HG03103 (cell line): Measurements from ENCODE around the gene INHA.

ENCODE experiments used
- ATAC-seq: cut with Tn5 transposase; IDR thresholded peaks from one replicate; pipeline ENCODE4 v1.9.1; 2021; ENCODE audit warnings: low read depth; ENCODE audit not compliant: unreplicated experiment

The INHA gene

DNA sequence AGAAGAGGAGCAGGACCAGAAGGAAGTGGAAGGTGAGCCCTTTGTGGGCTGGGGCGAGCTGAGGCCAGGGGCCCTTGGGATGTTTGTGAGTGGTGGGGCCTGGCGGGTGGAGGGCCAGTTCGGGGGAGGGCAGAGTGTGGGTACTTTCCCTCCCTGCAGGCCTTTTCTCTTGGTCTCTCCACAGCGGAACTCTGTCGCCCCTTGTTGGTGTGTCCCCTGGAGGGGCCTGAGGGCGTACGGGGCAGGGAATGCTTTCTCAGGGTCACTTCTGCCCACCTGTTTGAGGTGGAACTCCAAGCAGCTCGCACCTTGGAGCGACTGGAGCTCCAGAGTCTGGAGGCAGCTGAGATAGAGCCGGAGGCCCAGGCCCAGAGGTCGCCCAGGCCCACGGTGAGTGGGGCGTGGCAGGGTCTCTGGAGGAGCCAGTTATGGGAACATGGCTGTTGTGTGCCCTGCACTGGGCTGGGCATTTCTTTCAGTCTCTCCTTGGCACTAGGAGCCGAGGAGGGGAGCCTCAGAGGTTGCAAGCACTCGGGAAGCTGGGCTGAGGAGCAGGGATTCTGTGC is 36.4 kb downstream of the INHA start:
- ATAC-seq = no peak

DNA sequence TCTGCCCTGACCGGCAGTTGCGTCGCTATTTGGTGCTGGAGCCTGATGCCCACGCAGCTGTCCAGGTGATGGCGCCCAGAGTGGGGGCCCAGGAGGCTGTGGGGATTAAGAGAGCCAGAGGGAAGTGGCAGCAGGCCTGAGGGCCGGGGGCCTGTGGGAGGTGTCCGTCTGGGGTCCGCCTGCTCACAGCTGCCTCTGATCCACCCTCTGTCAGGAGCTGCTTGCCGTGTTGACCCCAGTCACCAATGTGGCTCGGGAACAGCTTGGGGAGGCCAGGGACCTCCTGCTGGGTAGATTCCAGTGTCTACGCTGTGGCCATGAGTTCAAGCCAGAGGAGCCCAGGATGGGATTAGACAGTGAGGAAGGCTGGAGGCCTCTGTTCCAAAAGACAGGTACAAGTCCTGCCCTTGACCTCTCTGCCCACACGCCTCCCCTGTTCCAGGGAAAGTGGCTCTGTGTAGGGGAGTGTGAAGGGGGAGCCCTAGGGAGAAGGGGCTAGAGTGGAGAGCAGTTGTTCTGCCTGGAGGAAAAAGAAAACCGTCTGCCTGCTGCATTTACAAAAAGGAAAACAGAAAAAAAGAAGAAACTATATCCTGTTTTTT is 37.1 kb downstream of the INHA start:
- no peak for ATAC-seq

DNA sequence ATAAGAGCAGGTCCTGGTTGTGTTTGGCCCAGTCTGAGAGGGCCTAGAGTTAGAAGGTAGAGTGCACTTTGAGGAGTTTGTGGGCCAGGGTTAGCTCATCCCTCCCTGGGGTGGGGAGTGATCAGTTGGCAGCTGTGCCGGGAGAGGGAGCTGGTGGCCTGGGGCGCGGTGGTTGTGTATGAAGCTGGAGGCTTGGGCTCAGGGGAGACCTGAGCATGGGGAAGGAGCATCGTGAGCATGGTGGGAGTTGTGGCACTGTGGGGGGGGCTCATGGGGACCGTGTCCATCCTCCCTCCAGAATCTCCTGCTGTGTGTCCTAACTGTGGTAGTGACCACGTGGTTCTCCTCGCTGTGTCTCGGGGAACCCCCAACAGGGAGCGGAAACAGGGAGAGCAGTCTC is 39.2 kb downstream of the INHA start:
- ATAC-seq = no peak

GRCh38 chr2:219611866-219612576 is 39.9 kb downstream of the INHA start:
- no peak for ATAC-seq

- ATAC-seq = peak; percentile 65
Measured at GRCh38 chr2:219612577-219613286, 40.6 kb downstream of the INHA start.

- no peak for ATAC-seq
Measured at GRCh38 chr2:219613461-219614070, 41.5 kb downstream of the INHA start.

DNA sequence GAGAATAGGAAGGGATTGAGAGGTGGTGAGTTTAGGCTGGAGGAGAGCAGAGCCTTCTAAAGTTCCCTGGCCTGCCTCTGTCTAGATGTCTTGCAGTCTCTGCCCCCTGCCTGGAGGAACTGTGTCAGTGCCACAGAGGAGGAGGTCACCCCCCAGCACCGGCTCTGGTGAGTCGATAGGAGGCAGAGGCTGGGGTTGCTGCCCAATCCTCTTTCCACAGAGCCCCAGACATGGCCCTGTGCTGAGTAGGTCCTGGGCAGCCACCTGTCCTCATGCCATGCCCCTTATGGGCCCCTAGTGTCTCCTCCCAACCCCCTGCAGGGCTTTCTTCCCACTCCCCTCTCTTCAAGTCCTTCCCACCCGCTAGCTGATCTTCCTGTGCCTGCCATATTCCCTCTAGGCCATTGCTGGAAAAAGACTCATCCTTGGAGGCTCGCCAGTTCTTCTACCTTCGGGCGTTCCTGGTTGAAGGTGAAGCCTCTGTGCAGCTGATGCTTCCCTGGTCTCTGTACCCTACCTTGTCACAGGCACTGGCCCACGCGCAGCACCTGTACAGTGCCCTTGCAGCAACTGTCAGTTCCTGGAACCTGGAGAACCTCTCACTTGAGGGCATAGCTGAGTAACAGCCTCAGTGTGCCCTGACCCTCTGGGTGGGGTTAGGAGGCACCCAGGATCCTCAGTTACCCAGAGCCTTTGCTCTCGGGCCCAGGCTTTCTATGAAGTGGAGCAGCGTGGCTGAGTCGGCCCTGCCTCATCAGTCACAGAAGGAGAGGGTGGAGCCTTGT is 42.2 kb downstream of the INHA start:
- no peak for ATAC-seq

GRCh38 chr2:219615036-219615435 is 42.9 kb downstream of the INHA start:
- ATAC-seq = no peak

DNA sequence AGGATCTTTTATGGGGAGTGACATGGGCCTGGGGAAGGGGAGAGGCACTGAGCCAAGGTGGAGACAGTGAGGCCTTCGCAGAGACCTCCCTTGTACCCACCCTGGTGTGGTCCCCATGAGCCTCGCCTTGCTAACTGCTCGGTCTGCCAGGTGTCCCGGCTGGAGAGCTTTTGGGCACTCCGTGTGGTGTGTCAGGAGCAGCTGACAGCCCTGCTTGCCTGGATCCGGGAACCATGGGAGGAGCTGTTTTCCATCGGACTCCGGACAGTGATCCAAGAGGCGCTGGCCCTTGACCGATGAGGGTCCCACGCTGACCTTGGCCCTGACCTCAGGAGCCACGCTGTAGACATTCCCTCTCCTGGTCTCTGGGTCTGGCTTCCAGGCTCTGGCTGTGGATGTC is 43.8 kb downstream of the INHA start:
- no peak for ATAC-seq

DNA sequence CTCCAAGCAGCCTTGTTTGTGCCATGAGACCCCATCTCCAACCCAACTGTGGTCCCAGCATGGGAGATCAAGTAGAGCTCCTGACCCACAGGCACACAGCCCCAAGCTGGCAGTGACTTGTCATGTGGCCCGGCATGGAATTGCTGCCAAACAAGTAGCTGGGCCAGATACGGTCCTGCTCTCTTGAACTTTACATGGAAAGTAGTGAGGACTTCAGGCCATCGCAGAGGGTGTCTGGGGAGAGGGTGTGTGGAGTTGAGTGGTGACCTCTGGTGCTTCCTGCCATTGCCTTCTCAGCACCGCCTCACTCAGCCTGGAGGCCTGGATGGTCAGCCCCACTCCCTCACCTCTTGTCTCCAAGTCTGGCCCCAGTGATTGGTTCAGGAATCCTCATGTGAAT is 44.4 kb downstream of the INHA start:
- no peak for ATAC-seq

- no peak for ATAC-seq
Measured at GRCh38 chr2:219618733-219619122, 46.6 kb downstream of the INHA start.

DNA sequence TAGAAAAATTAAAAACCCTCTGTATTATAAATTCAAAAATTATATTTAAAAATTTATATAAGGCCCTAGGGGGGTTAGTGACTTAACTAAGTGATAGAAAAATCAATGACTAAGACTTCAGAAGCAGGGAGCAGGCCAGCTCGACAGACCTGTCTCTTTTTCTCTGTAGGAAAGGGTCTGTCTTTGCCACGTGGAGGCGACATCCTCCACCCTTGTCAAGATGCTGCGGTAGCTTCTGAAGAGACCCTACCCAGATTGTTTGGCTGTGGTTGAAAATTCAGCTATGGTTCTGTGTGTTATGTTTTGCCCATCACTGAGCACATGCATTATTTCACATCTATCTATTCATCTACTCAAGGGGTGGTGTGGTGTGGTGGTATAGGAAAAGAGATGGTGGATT is 47.1 kb downstream of the INHA start:
- ATAC-seq = no peak

DNA sequence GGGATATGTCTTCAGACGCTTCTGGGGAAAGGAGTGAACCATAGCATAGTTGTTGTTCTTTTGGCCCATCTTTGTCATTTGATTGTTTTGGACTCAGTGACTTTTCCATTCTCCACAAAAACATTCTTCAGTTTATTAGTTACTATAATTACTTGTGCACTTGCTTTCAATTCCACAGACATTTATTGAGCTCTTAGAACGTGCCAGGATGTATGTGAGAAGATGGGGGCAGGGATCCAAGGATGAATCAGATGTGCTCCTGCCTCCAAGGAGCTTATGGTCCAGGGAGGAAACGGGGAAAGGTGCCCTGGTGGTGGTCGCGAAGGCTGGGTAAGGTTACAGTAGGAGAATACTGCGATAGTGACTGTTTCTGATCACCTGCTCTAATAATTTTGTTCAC is 48.4 kb downstream of the INHA start:
- ATAC-seq = no peak

DNA sequence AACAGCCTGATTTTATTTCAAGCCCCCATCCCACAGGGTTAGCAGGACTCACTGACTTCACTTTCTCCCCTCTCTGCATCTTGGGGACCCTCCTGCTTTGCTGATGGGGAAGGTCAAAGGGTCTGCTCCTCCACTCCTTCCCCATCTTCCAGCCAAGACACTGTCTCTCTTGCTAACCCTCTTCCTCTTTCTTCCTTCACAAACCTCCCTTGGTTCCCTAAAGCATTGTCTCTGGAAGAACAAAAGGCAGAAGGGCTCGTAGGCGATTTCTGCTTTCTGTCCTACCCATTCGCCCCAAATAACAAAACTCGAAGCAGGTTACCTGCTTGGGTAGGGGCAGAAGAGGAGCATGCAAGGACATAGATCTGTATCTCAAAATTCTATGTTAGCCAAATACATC is 49.8 kb downstream of the INHA start:
- no peak for ATAC-seq

GRCh38 chr2:219622472-219622871 is 50.4 kb downstream of the INHA start:
- ATAC-seq = no peak

DNA sequence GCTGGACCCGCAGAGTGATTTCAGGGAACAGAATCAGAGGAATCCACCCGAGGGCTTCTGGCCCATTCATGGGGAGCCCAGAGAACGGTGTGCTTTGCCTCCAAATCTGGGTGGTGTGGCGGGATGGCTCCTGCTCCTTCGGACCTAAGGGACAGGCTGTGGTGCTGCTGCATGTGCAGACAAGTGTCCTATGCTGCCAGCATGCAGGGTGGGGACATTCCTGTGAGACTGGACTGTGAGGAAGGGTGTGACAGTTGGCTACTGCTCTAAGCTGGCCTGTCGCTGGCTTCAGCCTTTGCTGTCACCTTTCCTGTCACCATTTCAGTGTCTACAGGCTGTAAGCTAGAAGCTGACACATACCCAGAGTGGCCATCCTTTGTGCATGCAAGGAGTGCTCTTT is 52.5 kb downstream of the INHA start:
- ATAC-seq = no peak

GRCh38 chr2:219625179-219625578 is 53.1 kb downstream of the INHA start:
- no peak for ATAC-seq
